Mesodermal cell (in vitro differentiated cells): ENCODE measurements around the gene PTPN7.
A peak's percentile ranks its signal among the peaks of the same experiment; 100 is the strongest.
"Not testable (repeated sequence)": the region's sequence is repeated elsewhere in the genome, so short reads cannot be mapped to it uniquely, and the experiment has no call there.

Source experiments
- H3K27ac ChIP-seq: 2 replicates; pipeline ENCODE4 v1.7.0; 2013; ENCODE audit warnings: mild to moderate bottlenecking, low read depth, low read length, moderate library complexity; ENCODE audit not compliant: severe bottlenecking
- H3K36me3 ChIP-seq: 2 replicates; pipeline ENCODE4 v1.7.1; 2013; ENCODE audit warnings: mild to moderate bottlenecking, low read length, moderate library complexity; ENCODE audit not compliant: control insufficient read depth, insufficient read depth
- H3K4me1 ChIP-seq: one replicate; pipeline ENCODE4 v1.7.1; 2013; ENCODE audit warnings: mild to moderate bottlenecking, low read length; ENCODE audit not compliant: insufficient read depth, control insufficient read depth, poor library complexity, severe bottlenecking
- H3K4me3 ChIP-seq: 2 replicates; pipeline ENCODE4 v1.7.0; 2013; ENCODE audit warnings: low read length, control low read depth, mild to moderate bottlenecking; ENCODE audit not compliant: insufficient read depth, poor library complexity, severe bottlenecking; ENCODE audit errors: extremely low read depth
- H3K9me3 ChIP-seq: 2 replicates; pipeline ENCODE4 v1.7.1; 2013; ENCODE audit warnings: mild to moderate bottlenecking, low read length, moderate library complexity; ENCODE audit not compliant: control insufficient read depth
- WGBS, 2 experiments: methylation state at CpG; one replicate each; pipeline ENCODE4 v1.1.5; 2013; ENCODE audit warnings: missing lambda C conversion rate in 2 of 2; ENCODE audit not compliant: insufficient coverage in 2 of 2; 5-methylcytosine and 5-hydroxymethylcytosine counted together

The PTPN7 gene

DNA sequence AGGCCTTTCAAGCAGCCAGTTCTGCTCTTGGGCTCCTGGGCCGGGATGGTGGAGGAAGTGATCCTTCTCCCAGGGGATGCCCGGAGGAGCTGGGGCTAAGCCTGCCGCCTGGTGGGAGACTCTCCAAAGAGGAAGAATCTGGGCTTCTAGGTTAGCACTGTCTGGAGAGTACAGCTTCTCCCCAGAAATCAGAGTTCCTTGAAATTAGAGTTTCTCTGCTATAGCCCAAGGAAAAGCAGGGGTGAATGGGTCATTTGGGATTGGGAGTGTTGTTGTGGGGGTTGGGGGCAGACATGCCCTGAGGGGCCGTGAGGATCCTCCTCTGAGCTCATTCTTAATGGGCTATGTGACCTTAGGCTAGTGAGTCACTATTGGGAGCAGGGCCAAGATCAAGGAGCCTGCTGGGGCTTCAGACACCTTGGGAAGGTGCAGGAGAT, 39.7 kb upstream of the PTPN7 start:
- Histone ChIP-seq H3K4me3 (no peak overlapping the region), H3K27ac (no peak overlapping the region), H3K36me3 (no peaks in the 10 kb centered on the region), H3K4me1 (no peaks in the 10 kb centered on the region), H3K9me3 (no peaks in the 10 kb centered on the region)
- WGBS, 2 experiments, result 65 to 69% methylated on average over 3 to 4 of the region's 4 CpGs

DNA sequence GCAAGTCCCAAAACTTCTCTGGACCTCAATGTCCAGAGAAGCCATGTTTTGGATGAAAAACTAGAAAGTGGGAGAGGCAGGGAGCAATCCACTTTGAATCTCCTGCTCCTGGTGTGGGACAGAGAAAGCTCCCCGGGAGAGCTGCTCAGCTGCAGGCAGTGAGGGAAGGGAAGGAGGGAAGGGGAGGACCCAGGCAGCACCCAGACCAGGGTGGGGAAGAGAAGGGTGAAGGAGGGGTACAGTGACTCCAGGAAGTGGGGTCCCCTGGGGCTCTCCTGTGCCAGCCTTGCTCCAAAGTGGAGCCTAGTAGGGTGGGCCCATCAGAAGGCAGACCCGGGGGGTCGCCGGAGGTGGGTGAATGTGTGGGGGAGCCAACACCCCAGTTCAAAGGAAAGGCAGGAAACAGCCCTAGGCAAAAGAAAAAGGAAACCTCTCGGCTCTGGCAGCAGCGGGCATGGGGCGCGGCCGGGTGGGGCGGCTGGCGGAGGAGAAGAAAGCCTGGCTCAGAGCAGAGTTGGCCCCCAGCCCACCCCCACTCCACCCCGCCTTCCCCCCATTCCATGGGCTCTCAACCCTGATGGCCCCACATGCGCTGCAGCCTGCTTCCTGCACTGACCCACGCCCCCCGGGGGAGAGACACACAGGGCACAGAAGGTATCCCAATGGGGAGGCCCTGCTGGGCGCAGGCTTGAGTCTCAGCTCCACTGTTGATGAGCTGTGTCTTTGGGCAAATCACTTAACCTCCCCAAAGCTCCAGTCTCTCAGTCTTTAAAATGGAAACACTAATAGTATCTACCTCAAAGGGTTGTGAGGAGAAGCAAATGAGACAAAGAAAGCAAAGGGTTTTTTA, 38.9 kb upstream of the PTPN7 start:
- 88 to 92% methylated on average over 5 to 8 of the region's 16 CpGs for WGBS, 2 experiments
- Histone ChIP-seq H3K27ac (no peak overlapping the region), H3K36me3 (no peaks in the 10 kb centered on the region), H3K4me3 (no peak overlapping the region), H3K4me1 (no peaks in the 10 kb centered on the region), H3K9me3 (no peaks in the 10 kb centered on the region)

- H3K9me3 ChIP-seq, result no peaks in the 10 kb centered on the region
- no peak overlapping the region for H3K4me3 ChIP-seq
- no peak overlapping the region for H3K27ac ChIP-seq
- no peaks in the 10 kb centered on the region for H3K4me1 ChIP-seq
- no peaks in the 10 kb centered on the region for H3K36me3 ChIP-seq
- 83 to 100% methylated on average over 1 of the region's 1 CpG for WGBS, 2 experiments
Observed at GRCh38 chr1:202198366-202198724, 37.9 kb upstream of the PTPN7 start.

DNA sequence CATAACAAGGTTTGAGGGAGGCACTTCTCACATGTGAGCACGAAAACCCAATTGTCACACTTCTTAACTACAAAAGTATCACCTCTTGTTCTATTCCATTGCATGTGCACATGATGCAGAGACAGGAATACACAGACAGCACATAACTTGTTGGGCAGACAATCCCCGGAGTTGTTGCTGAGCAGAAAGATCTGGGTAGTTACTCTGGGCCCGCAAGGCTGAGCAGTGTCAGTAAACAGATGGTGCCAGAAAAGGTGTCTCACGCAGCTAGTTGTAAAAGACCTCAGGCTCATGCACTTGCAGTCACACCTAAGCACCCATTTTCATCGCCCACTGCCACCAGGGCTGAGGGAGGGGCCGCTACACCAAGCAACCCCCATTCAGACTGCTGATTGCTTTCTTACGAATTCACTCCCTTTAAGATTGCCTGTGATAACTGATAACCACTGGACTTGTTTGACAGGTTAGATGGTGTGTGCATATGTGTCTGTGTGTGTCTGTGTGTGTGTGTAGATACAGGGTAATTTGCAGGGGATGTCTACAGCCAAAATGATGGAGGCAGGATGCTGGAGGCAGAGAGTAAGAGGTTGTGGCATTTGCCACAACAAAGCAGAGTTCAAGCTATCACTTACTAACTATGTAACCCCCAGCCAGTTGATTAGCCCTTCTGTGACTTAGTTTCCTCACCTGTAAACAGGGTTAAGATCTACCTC, 37.4 kb upstream of the PTPN7 start:
- Histone ChIP-seq H3K4me1 (peaks cover 3% of the 10 kb centered on the region), H3K9me3 (no peaks in the 10 kb centered on the region), H3K27ac (no peak overlapping the region), H3K4me3 (no peak overlapping the region), H3K36me3 (no peaks in the 10 kb centered on the region)
- WGBS, 2 experiments, result 80 to 83% methylated on average over 4 to 5 of the region's 7 CpGs

- Histone ChIP-seq H3K4me1 (peaks cover 5% of the 10 kb centered on the region), H3K27ac (no peak overlapping the region), H3K9me3 (no peaks in the 10 kb centered on the region), H3K4me3 (no peak overlapping the region), H3K36me3 (no peaks in the 10 kb centered on the region)
- WGBS, 2 experiments, result 65 to 70% methylated on average over 7 to 10 of the region's 11 CpGs
Observed at GRCh38 chr1:202194328-202194648, 33.9 kb upstream of the PTPN7 start.

DNA sequence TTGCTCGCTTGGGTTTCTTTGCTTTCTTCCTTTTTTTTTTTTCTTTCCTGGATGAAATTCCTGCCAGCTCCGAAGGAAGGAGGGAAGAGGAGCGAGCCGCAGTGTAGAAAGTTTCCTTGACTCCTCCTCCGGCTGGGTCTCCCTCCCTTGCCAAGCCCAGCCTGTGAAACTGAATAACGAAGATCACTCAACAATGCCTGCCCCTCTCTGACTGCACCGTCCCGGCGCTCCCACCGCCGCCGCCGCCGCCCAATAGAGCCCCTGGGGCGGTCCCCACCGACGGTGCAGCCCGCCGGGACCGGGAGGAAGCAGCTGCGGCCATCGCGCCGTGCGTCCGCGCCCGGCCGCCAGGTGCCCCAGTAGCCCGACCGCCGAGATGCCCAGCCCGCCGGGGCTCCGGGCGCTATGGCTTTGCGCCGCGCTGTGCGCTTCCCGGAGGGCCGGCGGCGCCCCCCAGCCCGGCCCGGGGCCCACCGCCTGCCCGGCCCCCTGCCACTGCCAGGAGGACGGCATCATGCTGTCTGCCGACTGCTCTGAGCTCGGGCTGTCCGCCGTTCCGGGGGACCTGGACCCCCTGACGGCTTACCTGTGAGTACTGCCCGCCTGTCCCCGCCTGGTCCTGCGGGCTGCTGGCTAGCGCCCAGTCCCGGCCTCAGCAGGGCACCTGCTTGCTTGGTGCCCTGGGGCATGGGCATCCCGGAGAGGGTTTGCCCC, 33.4 kb upstream of the PTPN7 start, which contains the start of gene LGR6:
Gene LGR6 (plus strand): TSS at position 186 of the 714 bp plus-strand sequence. CDS start 191 bp downstream, at position 377.
- WGBS, 2 experiments, result 6 to 10% methylated on average over 39 to 56 of the region's 61 CpGs
- Histone ChIP-seq H3K9me3 (no peaks in the 10 kb centered on the region), H3K27ac (no peak within 1 kb of the TSS), H3K4me1 (peaks cover 5% of the 10 kb centered on the region), H3K36me3 (no peaks in the 10 kb centered on the region), H3K4me3 (peak within 1 kb of the TSS; percentile 11)

- Histone ChIP-seq H3K36me3 (no peaks in the 10 kb centered on the region), H3K4me1 (peaks cover 5% of the 10 kb centered on the region), H3K4me3 (peak overlapping the region; percentile 11), H3K27ac (no peak overlapping the region), H3K9me3 (no peaks in the 10 kb centered on the region)
- WGBS, 2 experiments, result 42 to 46% methylated on average over 15 of the region's 18 CpGs
Observed at GRCh38 chr1:202192770-202193613, 32.6 kb upstream of the PTPN7 start.

- 100% methylated on average over 2 of the region's 33 CpGs; no CpG with 5 or more reads in 1 of the 2 experiments for WGBS, 2 experiments
Observed at GRCh38 chr1:202191391-202191790, 31.0 kb upstream of the PTPN7 start.

GRCh38 chr1:202189918-202190715, 29.7 kb upstream of the PTPN7 start:
- 94 to 95% methylated on average over 6 to 7 of the region's 7 CpGs for WGBS, 2 experiments
- H3K9me3 ChIP-seq, result no peaks in the 10 kb centered on the region
- H3K4me1 ChIP-seq, result peaks cover 5% of the 10 kb centered on the region
- H3K36me3 ChIP-seq, result no peaks in the 10 kb centered on the region
- no peak overlapping the region for H3K4me3 ChIP-seq
- no peak overlapping the region for H3K27ac ChIP-seq

More at GRCh38 chr1:202191391-202191790, 31.0 kb upstream of the PTPN7 start:
- not testable (repeated sequence) for H3K9me3 ChIP-seq, H3K4me1 ChIP-seq, H3K36me3 ChIP-seq, H3K4me3 ChIP-seq, H3K27ac ChIP-seq
